ENCODE measurements around the gene ARTN.

Gene ARTN, protein sequence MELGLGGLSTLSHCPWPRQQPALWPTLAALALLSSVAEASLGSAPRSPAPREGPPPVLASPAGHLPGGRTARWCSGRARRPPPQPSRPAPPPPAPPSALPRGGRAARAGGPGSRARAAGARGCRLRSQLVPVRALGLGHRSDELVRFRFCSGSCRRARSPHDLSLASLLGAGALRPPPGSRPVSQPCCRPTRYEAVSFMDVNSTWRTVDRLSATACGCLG

DNA sequence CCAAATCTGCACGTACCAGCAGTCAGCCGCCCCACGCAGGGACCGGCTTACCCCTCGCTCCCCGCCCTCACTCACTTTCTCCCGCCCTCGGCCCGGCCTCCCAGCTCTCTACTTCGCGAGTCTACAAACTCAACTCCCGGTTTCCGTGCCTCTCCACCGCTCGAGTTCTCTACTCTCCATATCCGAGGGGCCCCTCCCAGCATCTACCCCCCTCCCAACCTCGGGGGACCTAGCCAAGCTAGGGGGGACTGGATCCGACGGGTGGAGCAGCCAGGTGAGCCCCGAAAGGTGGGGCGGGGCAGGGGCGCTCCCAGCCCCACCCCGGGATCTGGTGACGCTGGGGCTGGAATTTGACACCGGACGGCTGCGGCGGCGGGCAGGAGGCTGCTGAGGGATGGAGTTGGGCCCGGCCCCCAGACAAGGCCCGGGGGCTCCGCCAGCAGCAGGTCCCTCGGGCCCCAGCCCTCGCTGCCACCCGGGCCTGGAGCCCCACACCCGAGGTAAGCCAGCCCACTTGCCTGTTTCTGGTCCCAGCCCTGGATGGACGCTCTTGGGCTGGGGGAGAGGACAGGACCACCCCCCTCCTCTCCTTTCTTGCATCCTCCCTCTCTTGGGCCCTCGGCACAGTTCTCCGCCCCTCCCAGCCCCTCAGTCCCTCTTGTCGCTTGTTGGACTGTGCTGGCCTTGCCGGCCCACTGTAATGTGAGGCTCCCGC lies at the start of gene ARTN:
Gene ARTN (plus strand): TSS at position 416 of the 715 bp plus-strand sequence. CDS start 1,856 bp downstream, outside the sequence.
- DNase-seq = no peak

DNA sequence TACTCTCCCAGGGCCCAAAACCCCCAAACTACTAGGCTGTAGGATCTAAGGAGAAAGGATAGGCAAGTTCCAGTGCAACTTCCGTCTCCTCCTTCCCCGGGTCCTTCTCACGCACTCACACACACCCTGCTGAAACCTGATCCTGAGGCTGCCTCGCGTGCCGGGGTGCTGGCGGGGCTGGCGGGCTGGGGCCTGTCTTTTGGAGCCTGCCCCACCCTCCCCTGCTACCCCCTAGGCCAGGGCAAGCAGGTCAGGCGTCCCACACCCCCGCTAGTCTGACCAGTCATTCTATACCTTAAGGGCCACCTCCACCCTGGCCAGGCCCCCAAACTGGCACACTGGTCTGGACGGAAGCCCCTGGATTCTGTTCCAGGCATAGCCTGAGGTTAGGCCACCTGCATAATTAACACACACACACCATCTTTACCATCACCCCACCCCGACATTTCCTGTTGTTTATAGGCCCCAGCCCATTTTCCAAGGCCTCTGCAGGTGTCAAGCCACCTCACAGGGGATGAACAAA lies 48.3 kb upstream of the ARTN start:
- no peak for DNase-seq

DNA sequence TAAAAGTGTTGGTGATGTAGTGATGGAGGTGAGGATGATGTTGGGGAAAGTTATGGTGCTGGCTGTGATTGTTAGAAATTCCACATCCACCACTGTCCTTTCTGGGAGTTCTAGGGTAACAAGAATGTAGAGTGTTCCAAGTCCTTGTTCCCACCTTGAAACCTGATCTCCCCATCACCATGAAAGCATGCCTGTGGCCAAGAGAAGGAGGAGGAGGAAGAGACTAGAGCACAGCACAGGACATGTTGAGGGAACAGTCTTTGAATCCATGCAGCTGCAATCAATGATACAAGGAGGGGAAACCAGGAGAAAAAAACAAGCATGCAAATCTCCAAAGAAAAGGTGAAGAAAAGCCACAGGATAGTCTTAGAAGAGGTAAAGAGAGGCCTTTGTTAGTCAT lies 45.9 kb upstream of the ARTN start:
- no peak for DNase-seq

DNA sequence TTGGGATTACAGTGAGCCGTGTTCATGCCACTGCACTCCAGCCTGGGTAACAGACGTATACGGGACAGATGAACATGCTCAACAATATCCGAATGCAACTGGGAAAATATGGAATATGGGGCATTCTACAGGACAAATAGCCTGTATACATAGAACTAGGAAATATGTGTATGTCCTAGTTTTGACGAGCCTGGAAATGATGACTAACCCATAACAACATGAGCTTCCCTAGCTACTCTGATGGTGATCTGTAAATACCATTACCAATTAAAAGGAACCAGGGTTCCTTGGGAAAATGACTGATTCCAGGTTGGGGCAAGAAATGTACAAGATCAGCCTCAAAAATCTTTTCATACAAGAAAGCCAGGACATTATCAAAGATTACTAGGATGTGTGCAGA lies 42.8 kb upstream of the ARTN start:
- no peak for DNase-seq

DNA sequence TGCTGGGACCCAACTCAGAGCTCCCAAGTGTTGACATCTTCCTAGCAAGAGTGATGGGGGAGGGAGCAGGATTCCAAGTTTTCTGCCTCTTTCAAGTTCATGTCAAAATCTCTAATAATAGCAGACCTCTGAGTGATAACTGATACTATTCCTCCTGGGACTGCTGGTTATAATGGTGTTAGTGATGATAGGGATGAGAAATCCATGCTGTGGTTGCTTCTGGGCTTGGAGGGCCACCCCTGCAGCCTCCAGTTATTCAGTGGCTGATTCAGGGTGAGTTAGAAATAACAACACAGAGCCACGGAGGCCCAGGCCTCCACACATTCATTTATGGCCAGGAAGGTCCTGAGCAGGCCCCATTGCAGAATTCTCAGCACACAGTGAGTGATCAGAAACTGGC lies 40.6 kb upstream of the ARTN start:
- DNase-seq = no peak

DNA sequence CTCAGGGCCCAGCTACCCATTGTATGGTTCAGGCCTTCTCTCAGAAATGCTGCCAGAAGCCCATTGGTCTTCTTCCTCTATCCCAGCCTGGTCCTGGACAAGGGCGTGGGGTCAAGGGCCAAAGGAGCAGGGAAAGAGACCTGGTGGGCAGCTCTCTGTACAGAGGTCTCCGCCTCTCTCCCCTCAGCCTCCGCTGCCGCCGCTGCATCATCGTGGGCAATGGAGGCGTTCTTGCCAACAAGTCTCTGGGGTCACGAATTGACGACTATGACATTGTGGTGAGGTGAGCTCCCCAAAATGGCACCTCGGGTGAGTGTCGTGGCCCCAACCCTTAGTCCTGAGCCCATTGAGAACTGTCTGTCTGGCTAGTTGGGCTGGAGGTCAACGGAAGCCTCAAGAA lies 34.6 kb upstream of the ARTN start:
- no peak for DNase-seq

DNA sequence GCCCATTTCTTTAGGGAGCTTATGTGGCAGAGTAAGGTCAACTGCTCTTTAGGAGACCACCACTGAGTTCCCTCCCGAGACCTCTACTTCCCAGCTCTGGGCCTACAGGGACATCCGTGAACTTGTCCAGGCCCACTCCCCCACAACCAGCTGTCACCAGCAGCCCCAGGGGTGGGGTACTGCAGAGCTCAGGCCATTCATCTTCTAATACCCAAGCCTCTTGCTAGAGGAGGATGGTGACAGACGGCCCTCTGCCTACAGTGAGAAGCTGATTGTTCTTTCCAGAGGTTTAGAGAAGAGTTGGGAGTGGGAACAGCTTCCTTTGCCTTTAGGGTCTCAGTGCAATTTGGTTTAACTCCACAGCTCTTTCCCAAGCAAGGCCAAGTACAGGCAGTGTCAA lies 33.2 kb upstream of the ARTN start:
- no peak for DNase-seq

DNA sequence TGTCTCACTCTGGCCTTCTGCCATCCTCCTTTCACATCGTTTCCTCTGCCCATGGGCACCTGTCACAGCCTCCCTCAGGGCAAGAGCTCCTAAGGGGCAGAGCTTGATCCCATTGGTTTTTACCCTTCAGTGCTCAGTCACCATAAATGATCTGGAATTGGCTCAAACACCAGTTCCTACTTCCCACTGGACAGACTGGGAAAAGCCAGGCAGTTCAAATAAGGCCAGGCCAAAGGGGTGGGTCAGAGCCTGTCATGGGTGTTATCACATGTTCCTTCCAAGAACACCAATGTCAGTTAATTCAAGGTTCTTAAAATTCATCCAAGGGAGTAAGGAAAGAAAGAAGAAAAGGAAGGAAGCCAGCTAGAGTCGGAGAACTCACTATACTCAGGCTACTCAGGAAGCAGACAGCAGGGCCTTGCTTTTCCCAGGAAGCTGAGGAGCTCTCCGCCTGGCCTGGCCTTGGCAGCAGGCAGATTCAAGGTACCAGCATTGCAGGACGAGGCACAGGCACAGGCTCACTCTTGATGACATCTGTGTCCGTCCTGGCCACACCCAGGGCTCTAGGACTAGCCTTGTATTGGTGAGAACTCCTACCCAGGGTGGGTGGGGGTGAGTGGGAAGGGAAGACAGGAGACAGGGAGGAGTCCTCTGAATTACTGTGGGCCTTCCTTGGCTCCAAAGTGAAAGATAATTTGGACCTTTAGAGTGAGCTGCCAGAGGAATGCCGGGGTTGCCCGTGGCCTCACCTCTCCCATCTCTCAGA lies 32.2 kb upstream of the ARTN start:
- DNase-seq = no peak

DNA sequence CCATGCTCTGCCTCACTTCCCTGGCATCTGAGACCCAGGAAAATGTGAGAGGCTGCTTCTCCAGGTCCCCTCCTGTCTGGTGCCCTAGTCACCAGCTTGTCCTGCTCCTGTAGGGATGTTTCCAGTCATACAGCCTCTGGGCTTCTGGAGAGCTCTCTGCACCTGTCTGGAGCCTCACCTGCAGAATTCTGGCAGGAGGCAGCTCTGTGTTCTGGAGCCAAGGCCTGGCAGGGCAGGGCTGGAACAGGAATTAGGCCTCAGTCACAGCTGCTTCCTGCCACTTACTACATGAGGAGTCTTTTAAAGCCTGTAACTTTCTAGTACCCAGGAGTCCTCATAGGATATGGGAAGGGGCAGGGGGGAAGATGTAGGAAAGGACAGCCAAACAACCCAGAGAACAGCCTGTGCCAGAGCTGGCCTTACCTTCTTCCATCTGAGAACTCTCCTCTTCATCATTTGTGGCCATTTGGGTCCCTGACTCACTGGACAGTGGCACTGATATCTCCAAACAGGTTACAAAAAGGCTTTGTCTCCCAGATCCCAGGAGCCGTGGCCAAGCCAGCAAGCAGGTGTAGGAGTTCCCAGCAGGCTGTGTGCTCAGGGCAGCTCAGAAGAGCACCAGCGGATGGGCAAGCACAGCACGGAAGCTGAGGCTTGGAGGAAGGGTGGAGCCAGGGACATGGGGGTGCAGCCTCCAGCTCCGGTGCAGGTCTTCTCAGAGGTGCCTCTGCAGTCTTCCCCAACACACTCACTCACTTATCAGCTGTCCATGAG lies 31.4 kb upstream of the ARTN start:
- no peak for DNase-seq

DNA sequence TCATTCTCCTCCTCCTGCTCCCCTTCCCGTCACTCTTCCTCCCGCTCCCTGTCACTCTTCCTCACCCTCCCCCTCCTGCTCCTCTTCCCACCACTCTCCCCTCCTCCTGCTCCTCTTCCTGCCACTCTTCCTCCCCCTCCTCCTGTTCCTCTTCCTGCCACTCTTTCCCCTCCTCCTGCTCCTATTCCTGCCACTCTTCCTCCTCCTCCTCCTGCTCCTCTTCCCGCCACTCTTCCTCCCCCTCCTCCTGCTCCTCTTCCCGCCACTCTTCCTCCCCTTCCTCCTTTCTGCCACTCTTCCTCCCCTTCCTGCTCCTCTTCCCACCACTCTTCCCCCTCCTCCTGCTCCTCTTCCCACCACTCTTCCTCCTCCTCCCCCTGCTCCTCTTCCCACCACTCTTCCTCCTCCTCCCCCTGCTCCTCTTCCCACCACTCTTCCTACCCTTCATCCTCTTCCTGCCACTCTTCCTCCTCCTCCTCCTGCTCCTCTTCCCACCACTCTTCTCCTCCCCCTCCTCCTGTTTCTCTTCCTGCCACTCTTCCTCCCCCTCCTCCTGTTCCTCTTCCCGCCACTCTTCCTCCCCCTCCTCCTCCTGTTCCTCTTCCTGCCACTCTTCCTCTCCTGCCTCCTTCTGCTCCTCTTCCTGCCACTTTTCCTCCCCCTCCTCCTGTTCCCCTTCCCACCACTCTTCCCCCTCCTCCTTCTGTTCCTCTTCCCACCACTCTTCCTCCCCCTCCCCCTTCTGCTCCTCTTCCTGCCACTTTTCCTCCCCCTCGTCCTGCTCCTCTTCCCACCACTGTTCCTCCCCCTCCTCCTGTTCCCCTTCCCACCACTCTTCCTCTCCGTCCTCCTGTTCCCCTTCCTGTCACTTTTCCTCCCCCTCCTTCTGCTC lies 28.7 kb upstream of the ARTN start:
- no peak for DNase-seq

DNA sequence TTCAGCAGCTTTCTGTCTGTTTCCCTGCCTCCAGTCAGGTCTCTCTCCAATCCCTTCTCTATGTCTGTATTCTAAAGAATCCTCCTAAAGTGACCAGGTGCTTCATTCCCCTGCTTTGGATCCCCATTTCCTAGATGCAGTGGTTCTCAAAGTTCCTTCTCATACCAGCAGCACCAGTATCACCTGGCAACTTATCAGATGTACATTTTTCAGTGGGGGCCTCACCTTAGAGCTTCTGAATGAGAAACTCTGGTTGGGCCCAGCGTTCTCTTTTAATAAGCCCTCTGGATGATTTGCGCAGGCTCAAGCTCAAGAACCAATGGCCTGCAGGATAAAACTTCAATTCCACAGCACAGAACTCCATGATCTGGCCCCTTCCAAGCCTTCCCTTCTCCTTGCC lies 25.4 kb upstream of the ARTN start:
- DNase-seq = no peak

DNA sequence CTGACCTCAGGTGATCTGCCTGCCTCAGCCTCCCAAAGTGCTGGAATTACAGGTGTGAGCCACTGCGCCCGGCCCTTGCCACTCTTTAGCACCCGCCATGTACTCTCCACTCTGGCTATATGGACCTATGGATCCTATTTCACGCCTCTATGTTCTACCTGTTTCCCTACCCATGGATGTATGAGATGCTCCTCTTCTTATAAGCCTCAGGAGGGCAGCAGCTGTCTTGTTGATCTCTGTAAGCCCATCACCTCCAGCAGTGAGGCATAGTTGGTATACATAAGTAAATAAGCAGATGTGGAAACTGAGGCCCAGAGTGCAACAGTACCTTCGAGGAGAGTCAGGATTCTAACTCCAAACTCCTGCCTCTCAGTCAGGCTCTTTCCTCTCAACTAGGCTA lies 24.7 kb upstream of the ARTN start:
- DNase-seq = no peak

DNA sequence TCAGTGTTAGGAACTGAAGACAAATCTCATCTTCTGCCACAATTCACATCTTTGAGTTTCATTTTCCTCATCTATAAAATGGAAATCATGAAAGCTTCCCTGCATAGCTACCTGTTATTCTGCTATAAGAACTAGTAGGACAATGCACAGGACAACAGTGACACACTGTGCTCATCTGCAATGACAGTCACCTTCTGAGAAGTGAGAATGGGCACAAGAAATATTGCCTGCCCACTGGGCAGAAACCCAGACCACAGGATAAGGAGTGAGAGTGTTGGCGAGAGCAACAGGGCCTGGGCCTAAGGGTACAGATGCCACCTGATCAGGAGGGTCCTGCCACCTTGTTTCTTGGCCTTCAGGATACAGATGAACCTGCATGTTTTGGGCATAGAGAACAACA lies 23.3 kb upstream of the ARTN start:
- no peak for DNase-seq

DNA sequence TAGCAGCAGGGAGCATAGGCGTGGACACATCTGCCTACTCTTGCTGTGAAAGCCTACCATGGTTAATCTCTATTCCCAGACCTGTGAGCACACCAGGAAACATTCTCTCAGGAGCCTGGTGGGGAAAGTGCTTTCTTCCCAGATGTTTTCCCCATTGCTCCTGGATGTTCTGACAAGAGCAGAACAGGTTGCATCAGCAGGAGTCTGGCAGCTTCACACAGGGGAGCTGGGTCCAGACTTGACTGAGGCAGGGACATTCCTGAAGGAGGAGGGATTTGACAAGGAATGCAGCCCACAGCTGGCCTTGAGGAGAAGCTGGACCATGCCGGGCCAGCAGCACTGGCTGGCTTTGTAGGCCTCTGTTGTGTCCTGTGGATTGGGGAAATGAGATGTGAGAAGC lies 21.0 kb upstream of the ARTN start:
- no peak for DNase-seq

DNA sequence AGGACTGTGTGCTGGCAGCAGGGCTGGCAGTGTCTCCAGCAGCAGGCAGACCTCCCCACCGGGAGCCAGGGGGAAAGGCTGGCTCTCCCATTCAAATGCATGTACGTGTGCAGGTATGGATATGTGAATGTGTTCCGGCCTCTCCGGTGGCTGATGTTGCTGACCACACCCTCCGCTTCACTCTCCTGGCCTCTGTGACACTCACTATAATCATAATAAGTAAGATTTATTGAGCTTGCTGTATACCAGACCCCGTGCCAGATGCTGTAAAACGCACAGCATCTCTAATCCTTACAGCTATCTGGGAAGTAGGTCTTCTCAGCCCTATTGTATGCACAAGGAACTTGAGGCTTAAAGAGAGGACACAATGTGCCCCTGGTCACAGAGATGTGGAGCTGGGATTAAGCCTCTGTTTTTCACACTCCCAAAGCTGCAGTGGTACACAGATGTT lies 20.5 kb upstream of the ARTN start:
- DNase-seq = no peak

DNA sequence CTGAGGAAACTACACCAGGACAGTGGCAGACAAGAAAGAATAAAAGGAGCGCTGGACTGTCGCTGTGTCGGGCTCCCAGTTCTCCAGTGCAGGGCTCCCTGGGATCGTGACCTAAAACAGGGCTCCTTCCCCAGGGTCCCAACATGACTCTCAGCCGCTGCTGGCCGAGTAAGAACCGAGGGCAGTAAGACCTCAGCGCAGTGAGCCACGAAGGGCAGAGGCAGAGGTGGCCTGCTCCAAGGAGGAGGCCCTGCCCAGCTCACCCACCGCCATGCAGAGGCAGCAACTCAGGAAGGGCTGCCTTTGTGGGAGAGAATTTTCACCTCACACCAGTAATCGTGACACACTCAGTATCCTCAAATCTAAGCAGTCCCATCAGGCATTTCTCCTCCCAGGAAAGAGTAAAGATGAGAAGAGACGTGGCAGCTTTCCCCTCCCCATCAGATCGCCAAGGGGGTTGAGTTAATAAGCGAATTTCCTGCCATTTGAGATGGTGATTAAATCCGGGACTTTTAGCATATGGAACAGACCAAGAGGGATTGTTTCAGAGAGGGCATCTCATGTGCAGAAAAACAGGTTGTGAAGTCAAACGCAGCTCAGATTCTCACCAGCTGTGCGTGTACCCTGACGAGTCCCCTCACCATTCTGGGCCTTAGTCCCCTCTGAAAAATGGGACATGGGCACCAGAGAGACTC lies 19.8 kb upstream of the ARTN start:
- no peak for DNase-seq

DNA sequence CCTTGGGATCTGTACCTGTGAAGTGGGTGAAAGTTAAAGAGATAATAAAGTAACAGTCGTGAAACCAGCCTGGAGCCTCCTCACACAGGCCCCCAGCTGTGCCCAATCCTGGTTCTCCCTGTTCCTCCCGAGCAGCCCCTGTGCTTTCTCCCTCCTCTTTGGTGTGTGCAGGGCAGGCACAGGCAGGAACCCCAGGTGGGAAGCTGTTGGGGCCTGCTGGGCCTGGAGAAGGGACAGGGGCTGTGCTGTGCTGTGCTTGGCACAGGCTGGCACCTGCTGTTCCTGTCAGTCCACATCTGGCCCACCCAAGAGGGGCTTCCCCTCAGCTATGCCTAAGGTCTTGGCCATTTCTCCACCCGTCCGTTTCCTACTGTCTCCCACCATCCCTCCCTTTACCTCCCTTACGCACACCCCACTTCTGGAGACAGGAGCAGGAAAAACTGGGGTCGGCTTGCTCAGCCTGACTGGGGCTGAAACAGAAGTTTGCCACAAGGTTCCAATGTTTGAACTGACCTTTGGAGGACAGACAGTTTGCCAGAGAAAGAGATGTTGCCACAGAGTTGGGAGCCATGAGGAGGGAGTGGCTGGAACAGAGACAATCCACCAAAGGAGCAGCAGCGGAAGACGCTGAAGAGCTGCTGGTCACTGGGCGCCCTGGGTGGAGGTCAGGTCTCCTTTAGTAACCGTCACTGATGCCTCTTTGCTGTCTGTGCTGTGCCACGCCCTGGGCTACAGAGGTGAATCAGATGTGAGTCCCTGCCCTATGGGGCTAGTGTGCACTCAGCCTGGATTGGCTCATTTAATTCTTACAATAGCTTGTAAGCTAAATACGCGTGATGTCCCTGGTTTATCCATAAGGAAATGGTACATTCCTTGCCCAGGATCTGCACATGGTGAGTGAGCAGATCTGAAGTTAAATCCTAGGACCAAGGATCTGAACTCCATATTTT lies 18.8 kb upstream of the ARTN start:
- DNase-seq = no peak

DNA sequence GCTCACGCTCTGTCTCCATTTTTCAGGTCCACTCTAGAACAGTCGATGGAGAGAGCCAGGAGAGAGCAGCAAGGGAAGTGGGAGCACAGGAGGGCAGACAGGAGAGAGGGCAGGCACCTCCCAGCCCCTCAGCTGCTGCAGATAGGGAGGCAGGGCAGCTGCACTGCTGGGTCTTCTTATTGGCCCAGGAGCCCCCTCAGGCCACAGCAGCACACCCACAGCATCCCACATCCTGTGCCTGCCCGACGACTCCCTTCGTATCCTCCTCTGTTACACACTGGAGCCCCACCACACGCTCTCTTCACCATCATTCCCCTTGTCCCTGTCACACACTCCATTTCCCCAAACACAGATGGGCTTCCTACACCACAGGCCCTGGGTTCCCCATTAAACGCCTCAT lies 13.7 kb upstream of the ARTN start:
- no peak for DNase-seq

DNA sequence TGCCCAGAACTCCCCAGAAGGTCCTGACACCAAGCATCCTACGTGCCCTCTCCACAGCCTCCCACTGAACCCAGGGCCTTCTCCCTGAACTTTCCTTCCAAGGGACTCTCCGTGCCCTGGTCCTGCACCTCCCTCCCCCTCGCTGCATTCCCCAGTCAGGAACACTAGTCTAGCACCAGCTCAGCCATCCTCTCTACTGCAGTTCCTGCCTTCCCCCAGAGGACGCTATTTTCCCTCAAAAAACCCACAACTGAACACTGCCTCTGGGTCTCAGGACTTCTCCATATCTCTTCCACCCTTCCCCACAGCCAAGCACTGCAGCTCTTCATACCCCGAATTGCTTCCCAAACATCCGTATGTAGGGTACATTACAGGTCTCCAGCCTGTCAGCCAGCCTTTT lies 12.6 kb upstream of the ARTN start:
- no peak for DNase-seq

DNA sequence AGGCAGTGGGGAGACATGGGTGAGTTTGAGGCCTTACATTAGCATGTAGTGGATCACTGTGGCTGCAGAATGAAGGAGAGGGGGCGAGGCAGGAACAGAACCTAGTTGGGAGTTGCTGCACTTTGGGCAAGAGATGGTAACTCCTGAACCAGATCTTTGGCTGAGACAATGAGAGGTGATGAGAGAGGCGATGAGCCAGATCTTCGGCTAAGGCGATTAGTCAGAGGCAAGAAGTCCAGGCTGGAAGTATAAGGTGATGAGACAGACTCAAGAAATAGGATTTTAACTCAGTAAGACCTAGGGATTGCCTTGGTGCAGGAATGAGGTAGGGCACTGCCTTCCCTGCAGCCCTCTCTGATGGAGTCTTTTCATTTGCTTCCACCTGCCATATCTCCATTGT lies 9.1 kb upstream of the ARTN start:
- no peak for DNase-seq
